Measurements from ENCODE around the gene SMARCD3. TPM values are rescaled to one million over a fixed set of nuclear protein-coding genes. Genes with fewer than 3 reads are reported as not detected.
A peak's percentile ranks its signal among the peaks of the same experiment; 100 is the strongest.

Gene SMARCD3
- total RNA-seq, 1 donor from 2014 or later: 50.7 TPM

DNA sequence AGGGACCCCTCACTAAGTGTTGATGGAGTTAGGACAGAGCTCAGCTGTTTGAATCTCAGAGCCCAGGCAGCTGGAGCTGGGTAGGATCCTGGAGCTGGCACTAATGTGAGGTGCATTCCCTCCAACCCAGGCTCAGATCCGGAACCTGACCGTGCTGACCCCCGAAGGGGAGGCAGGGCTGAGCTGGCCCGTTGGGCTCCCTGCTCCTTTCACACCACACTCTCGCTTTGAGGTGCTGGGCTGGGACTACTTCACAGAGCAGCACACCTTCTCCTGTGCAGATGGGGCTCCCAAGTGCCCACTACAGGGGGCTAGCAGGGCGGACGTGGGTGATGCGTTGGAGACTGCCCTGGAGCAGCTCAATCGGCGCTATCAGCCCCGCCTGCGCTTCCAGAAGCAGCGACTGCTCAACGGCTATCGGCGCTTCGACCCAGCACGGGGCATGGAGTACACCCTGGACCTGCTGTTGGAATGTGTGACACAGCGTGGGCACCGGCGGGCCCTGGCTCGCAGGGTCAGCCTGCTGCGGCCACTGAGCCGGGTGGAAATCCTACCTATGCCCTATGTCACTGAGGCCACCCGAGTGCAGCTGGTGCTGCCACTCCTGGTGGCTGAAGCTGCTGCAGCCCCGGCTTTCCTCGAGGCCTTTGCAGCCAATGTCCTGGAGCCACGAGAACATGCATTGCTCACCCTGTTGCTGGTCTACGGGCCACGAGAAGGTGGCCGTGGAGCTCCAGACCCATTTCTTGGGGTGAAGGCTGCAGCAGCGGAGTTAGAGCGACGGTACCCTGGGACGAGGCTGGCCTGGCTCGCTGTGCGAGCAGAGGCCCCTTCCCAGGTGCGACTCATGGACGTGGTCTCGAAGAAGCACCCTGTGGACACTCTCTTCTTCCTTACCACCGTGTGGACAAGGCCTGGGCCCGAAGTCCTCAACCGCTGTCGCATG lies 11.0 kb downstream of the SMARCD3 start:
- peaks cover 4% of the 10 kb centered on the region for H3K36me3 Mint-ChIP-seq (ENCODE audit: low read depth)
- no peaks in the 10 kb centered on the region for H3K27me3 Mint-ChIP-seq (ENCODE audit: low read depth)
- no peak for DNase-seq (ENCODE audit: low read depth, low spot score)
- H3K4me1 Mint-ChIP-seq: peaks cover 10% of the 10 kb centered on the region
- TF ChIP-seq, protein P1, sequence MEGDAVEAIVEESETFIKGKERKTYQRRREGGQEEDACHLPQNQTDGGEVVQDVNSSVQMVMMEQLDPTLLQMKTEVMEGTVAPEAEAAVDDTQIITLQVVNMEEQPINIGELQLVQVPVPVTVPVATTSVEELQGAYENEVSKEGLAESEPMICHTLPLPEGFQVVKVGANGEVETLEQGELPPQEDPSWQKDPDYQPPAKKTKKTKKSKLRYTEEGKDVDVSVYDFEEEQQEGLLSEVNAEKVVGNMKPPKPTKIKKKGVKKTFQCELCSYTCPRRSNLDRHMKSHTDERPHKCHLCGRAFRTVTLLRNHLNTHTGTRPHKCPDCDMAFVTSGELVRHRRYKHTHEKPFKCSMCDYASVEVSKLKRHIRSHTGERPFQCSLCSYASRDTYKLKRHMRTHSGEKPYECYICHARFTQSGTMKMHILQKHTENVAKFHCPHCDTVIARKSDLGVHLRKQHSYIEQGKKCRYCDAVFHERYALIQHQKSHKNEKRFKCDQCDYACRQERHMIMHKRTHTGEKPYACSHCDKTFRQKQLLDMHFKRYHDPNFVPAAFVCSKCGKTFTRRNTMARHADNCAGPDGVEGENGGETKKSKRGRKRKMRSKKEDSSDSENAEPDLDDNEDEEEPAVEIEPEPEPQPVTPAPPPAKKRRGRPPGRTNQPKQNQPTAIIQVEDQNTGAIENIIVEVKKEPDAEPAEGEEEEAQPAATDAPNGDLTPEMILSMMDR (conservative IDR thresholded peaks at IDR 0.05): no peak
- no peak overlapping the region for H3K27ac Mint-ChIP-seq (ENCODE audit: unreplicated experiment)
- H3K9me3 Mint-ChIP-seq: no peaks in the 10 kb centered on the region
- no peak overlapping the region for H3K4me3 Mint-ChIP-seq

DNA sequence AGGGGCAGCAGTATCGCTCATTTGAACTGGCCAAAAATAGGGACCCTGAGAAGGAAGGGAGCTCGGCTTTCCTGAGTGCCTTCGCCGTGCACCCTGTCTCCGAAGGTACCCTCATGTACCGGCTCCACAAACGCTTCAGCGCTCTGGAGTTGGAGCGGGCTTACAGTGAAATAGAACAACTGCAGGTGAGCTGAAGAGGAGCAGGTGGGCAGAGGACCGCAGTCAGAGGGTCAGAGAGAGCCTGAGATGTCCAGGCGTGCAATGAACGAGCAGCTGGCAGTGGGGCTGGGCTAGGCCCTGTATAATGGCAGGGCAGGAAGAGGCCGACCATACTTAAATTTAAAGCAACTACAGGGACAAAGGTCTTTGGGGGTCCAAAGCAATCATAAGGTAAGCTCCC lies 12.1 kb downstream of the SMARCD3 start:
- H3K27me3 Mint-ChIP-seq (ENCODE audit: low read depth): no peaks in the 10 kb centered on the region

DNA sequence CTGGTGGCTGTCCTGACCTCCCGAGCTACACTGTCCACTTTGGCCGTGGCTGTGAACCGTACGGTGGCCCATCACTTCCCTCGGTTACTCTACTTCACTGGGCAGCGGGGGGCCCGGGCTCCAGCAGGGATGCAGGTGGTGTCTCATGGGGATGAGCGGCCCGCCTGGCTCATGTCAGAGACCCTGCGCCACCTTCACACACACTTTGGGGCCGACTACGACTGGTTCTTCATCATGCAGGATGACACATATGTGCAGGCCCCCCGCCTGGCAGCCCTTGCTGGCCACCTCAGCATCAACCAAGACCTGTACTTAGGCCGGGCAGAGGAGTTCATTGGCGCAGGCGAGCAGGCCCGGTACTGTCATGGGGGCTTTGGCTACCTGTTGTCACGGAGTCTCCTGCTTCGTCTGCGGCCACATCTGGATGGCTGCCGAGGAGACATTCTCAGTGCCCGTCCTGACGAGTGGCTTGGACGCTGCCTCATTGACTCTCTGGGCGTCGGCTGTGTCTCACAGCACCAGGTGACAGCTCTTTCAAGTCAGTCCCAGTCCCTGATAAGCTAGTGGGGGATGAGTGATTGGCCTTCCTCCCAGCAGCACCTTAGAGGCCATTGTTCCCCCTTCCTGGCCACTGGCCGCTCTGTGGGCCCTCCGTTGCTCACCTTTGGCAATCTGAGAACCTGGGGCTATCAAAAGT lies 13.3 kb downstream of the SMARCD3 start:
- peaks cover 20% of the 10 kb centered on the region for H3K4me1 Mint-ChIP-seq
- no peaks in the 10 kb centered on the region for H3K27me3 Mint-ChIP-seq (ENCODE audit: low read depth)
- peaks cover 4% of the 10 kb centered on the region for H3K36me3 Mint-ChIP-seq (ENCODE audit: low read depth)
- TF ChIP-seq, protein P1 (conservative IDR thresholded peaks at IDR 0.05): no peak
- DNase-seq (ENCODE audit: low read depth, low spot score): no peak
- no peak overlapping the region for H3K27ac Mint-ChIP-seq (ENCODE audit: unreplicated experiment)
- peak overlapping the region; percentile 69 for H3K4me3 Mint-ChIP-seq
- no peaks in the 10 kb centered on the region for H3K9me3 Mint-ChIP-seq

More for the DNA sequence above, 12.1 kb downstream of the SMARCD3 start:
- Mint-ChIP-seq H3K9me3 (no peaks in the 10 kb centered on the region), H3K4me1 (peaks cover 19% of the 10 kb centered on the region), H3K4me3 (no peak overlapping the region), H3K27ac (ENCODE audit: unreplicated experiment) (no peak overlapping the region), H3K36me3 (ENCODE audit: low read depth) (peaks cover 4% of the 10 kb centered on the region)
- DNase-seq (ENCODE audit: low read depth, low spot score): no peak
- TF ChIP-seq, protein P1 (conservative IDR thresholded peaks at IDR 0.05): no peak

DNA sequence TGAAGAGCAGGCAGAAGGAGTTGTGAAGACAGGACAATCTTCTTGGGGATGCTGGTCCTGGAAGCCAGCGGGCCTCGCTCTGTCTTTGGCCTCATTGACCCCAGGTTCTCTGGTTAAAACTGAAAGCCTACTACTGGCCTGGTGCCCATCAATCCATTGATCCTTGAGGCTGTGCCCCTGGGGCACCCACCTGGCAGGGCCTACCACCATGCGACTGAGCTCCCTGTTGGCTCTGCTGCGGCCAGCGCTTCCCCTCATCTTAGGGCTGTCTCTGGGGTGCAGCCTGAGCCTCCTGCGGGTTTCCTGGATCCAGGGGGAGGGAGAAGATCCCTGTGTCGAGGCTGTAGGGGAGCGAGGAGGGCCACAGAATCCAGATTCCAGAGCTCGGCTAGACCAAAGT lies 14.7 kb downstream of the SMARCD3 start:
- TF ChIP-seq, protein P1 (conservative IDR thresholded peaks at IDR 0.05): no peak
- peaks cover 4% of the 10 kb centered on the region for H3K36me3 Mint-ChIP-seq (ENCODE audit: low read depth)
- peaks cover 20% of the 10 kb centered on the region for H3K4me1 Mint-ChIP-seq
- H3K4me3 Mint-ChIP-seq: peak overlapping the region; percentile 96
- no peaks in the 10 kb centered on the region for H3K27me3 Mint-ChIP-seq (ENCODE audit: low read depth)
- no peak overlapping the region for H3K27ac Mint-ChIP-seq (ENCODE audit: unreplicated experiment)
- H3K9me3 Mint-ChIP-seq: no peaks in the 10 kb centered on the region
- DNase-seq (ENCODE audit: low read depth, low spot score): no peak

DNA sequence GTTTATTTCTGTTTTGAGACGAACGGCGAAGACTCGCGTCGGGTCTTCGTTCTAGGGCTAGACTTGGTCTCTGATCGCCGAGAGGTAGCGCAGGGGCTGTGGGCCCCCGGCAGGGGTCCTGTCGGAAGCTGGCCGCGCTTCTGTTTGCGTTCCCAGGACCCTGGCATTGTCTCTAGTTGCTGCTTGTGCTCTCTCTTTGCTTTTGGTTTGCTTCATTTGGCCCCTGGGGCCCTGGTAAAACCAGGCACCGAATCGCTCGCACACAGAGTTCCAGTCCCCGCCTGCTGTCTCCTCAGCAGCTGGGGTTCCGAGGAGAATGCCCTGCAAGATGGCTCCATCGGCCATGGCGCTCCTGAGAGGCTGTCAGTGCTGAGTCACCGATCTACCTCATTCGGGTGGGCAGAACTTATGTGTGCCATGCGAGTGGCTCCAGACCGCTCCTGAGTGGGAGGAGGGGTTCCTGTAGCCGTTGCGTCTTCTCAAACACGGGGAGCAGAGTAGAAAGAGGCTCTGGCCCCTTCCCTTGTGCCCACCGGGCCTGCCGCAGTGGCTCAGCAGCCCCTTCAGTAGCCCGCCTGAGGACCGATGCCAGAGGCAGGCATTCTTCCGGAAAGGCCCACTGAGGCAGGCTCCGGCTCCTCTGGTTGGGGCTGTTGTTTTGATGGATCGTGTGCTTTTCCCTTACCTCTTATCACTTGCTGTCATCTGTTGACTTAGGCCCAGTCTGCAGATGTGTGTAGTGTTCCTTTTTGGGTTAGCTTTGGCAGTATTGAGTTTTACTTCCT lies 15.4 kb downstream of the SMARCD3 start:
- Mint-ChIP-seq H3K27me3 (ENCODE audit: low read depth) (no peaks in the 10 kb centered on the region), H3K9me3 (no peaks in the 10 kb centered on the region), H3K4me3 (peak overlapping the region; percentile 96), H3K4me1 (peaks cover 23% of the 10 kb centered on the region), H3K27ac (ENCODE audit: unreplicated experiment) (peak overlapping the region; percentile 92), H3K36me3 (ENCODE audit: low read depth) (peaks cover 4% of the 10 kb centered on the region)
- no peak for DNase-seq (ENCODE audit: low read depth, low spot score)
- TF ChIP-seq, protein P1 (conservative IDR thresholded peaks at IDR 0.05): no peak
